HG03439 (cell line): ENCODE data around the gene FMC1.
"Not testable (repeated sequence)": the region's sequence is repeated elsewhere in the genome, so short reads cannot be mapped to it uniquely, and the experiment has no call there.

ENCODE experiments used
- ATAC-seq: cut with Tn5 transposase; IDR thresholded peaks from one replicate; pipeline ENCODE4 v1.9.1; 2021; ENCODE audit warnings: mild to moderate bottlenecking, moderate library complexity; ENCODE audit not compliant: unreplicated experiment

FMC1 gene

DNA sequence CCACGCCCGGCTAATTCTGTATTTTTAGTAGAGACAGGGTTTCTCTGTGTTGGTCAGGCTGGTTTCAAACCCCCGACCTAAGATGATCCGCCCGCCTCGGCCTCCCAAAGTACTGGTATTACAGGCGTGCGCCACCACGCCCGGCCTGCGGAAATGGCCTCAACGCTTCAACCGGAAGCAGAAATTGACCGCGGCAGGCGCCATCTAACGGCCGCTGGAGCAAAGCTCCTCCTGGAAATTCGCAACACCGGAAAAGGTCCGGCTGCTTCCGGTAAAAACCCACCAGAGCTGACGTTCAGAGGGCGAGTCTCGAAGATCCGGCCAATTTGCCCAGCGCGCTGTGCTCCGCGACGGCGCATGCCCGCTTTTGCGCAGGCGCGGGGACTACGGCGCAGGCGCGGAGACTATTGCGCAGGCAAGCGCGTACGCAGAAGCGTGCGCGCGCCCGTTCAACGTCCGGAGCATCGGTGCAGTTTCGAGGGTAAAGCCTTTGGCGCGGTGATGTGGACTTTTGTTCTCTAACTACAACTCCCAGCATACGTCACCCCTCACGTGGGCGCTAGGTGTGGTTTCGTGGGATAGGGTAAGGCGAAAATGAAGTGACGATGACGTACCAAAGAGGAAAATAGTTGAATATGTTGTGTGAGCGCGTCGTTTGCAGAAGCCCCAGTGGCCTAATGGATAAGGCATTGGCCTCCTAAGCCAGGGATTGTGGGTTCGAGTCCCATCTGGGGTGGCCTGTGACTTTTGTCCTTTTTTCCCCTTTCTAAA, 915 bp upstream of the FMC1 start:
- ATAC-seq = peak; percentile 89

DNA sequence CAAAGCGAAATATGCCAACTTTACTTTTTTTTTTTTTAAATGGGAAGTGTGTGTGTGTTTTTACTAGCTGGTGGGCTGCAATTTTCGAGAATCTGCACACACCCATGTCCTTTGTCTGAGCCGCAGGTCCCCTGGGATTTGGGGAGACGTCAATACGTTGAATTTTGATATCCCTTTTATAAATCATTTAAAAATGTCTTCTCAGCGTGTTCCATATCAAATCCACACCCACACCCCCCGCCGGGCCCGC, 404 bp upstream of the FMC1 start:
- no peak for ATAC-seq

DNA sequence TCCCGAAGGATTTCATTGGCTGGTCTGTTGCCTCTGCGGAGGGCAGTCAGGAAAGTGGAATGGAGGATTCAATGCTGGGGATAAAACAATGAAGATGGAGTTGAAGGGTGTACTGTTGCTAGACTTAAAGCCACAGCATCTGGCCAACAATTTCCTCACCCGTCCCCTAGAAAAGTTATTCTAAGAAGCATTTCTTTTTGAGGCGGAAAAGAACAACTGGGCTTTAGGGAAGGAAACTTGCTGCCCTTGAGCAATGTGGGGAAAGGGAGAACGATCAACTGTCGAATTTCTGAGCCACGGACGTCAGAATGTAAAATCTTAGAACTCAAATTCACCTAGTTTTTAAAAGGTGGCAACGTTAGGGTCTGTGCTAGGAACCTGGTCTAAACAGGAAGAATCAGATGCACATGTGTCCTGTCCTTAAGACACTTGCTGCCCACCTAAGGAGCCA, 664 bp downstream of the FMC1 start:
- no peak for ATAC-seq

DNA sequence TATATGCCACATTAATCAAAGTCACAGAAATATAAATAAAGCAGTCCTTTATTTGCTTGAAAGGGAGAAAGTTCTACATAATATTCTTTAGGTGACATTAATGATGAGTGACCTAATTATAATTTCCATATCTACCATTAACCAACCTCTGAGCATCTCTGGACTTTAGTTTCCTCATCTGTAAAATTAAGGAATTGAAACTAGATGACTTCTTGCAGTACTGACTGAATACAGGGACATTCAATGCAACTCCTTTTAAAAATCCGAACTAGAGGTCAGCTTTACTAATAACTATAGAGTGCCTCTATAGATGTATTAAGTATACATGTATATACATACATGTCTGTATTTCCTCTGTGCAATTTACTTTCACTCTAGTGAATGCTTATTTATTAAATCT, 3.9 kb downstream of the FMC1 start:
- ATAC-seq = no peak

DNA sequence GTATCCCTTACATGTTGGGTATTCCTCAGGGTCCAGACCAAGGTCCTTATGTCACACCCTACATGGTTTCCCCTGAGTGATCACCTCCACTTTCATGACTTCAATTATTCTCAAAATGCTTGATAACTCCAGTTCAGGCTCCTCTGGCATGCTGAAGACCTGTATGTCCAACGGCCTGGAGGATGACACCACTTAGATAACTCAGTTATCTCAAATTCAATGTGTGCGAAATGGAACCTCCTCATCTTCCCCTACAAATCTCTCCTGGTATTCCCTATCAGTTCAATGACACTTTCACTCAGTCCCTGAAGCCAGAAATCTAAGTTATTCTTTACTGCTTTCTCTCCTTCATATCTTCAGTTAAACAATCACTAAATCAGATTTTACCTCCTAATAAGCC, 9.9 kb downstream of the FMC1 start:
- ATAC-seq = no peak

DNA sequence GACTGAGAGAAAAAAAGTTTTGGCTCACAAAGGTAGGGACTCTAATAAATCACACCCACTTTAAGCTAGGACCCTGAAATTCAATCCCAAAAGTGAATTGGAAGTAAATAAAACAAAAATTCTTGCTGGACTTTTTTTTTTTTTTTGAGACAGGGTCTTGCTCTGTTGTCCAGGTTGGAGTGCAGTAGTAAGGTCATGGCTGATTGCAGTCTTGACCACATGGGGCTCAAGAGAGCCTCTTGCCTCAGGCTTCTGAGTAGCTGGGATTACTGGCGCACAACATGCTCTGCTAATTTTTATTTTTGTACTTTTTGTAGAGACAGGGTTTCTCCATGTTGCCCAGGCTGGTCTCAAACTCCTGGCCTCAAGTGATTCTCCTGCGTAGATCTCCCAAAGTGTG, 13.6 kb downstream of the FMC1 start:
- no peak for ATAC-seq

DNA sequence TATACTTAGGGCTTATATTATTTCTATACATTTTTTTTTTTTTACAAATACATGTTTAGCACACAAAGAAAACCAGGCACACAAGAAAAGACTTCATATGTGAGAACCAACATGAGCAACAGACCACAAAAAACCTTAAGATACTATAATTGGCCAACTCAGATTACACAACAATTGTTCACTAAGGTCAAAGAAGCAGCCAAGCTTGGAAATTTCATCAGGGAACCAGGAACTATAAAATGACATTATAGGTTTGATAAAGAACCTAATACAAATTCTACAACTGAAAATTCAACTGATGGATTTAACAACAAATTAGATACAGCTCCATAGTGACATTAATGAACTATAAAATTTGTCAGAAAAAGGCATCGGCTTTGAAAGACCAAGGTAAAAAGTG, 14.2 kb downstream of the FMC1 start:
- ATAC-seq = no peak

DNA sequence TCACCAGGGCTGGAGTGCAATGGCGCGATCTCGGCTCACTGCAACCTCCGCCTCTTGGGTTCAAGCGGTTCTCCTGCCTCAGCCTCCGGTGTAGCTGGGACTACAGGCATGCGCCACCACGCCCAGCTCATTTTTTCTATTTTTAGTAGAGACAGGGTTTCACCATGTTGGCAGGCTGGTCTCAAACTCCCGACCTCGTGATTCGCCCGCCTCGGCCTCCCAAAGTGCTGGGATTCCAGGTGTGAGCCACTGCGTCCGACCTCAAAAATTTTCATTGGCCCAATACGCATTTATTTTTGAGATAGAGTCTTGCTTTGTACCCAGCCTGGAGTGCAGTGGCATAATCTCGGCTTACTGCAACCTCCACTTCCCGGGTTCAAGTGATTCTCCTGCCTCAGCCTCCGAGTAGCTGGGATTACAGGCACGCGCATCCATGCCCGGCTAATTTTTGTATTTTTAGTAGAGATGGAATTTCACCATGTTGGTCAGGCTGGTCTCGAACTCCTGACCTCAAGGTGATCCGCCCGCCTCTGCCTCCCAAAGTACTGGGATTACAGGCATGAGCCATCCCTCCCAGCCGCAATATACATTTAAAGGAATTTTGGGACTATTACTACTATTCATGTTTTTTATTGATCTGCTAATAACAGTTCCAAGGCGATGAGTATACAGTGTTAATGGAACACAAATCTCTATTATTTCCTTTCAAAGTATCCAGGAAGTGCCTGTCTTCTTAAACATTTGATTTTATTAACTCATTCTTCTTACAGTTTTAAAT, 16.8 kb downstream of the FMC1 start:
- not testable (repeated sequence) for ATAC-seq

DNA sequence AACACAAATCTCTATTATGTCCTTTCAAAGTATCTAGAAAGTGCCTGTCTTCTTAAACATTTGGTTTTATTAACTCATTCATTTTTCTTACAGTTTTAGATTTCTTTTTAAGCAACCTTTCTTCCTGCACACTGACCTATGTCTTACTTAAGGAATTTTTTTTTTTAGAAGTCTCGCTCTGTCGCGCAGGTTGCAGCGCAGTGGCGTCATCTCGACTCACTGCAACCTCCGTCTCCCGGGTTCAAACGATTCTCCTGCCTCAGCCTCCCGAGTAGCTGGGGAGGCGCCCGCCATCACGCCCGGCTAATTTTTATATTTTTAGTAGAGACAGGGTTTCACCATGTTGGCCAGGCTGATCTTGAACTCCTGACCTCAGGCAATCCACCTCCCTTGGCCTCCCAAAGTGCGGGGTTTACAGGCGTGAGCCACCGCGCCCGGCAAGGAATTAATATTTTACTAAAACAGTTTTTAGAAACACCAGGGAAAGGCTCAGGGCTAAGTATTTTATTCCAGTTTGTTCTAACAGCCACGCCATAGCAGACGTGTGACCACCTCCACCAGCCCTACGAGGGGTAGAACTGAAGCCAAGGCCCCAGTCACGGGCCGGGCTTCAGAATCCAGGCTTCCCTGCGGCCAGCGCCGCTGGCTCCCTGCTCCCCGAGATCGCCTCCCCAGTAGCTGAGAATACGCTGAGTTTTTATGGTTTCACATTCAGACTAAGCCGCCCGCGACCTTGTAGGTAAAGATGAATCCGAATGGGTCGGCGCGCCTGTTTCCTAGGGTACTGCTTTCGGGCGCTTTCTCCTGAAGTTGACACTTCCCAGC, 17.6 kb downstream of the FMC1 start:
- no peak for ATAC-seq

DNA sequence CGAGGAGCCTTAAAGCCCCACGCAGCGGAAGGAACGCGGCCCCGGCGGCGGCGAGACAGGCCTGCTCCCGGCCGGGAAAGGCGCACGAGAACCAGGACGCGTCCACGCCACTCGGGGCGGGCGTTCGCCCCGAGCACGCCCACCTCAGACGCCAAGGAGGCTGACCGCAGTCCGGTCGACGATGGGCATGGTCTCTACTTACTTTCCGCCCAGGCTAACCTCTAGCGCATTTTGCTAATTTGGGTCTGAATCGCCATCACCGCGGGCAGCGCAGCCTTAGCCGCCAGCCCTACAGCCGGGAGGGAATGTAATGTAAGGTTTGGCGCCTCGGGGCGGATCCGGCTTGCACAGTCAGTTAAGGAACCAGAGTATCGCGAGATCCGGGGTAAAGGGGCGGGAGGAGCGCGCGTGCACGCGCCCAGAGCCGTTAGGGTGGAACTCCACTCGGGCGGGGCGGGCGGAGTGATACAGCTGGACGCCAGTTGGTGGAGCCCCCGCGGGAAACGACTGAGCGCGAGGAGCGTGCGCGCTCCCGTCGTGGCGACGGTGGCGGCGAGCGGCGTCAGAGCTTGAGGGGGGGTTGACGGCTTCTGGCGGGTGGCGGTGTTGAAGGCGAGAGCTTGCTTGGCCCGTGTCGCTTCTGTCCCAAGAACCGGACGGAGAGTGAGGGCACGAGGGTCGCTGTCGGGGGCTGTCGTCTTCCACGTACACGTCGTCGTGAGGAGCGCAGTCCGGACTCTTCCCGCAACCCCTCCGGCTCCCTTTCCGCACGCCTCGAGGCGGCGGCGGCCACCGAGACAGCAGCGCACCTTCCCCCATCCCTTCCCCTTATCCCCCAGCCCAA, 18.5 kb downstream of the FMC1 start, which contains the start of gene LUC7L2:
Gene LUC7L2 (plus strand): TSS at position 529 of the 844 bp plus-strand sequence. CDS start 368 bp downstream, outside the sequence.
- ATAC-seq = peak; percentile 73

DNA sequence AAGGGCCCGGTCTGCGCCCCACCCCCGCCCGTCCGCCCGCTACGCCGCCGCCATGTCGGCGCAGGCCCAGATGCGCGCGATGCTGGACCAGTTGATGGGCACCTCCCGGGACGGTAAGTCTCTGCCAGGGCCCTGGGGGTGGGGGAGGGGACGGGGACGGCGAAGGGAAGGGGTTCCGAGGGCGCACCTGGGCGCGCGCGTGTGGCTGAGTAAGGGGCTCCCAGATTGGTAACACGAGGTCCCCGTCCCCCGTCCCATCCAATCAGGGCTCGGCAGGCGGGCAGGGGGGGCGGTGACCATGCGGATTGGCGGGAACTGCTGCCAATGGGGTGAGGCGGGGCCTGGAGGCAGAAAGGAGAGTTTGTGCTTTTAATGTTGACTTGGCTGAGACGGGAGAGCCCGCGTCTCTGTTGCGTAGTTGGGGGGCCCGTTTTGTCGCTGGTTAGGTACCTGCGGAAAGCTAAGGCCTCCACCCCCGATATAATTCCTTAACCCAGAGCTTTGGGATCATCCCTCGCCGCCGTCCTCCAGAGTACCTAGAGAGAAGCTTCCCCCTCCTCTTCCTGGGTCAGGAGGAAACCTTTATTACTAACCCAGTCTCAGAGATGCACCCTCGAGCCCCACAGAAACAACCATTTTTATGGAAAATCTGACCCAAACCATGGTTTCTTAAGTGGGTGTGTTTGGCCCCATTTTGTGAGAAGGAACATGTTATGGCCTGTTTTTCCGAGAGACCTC, 19.2 kb downstream of the FMC1 start:
- ATAC-seq = peak; percentile 61

DNA sequence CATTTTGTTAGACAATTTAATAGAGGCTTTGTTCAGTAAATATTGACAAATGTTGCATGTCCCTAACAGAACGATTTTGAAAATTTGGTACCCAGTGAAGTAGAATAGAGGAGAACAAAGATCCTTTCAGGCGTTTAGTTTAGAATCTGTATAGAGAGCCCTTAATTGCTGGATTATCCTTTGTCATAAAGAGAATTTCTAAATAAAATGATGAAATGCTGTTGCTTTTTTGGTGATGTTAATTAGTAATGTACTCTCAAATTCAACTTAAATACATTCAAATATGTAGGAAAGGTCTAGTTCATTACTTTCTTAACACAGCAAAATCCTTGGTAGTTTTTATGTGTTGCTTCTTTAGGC, 19.8 kb downstream of the FMC1 start:
- no peak for ATAC-seq

DNA sequence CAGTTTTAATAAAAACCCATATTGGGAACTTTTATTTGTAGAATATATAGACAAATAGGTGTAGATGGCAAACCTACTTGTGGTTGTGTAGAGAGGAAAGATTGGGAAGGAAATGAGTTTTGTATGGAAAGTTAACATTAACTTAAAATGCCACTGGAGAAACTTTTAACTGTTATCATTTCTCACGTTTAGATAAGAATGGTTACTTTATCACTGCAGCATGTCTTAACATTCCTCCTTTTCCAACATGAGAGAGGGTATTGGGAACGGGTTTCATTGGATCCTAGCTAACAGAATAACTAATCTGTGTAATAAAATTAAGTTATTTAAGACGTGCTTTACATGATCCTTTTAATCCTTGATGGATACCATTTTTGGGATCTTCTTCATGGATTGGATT, 20.4 kb downstream of the FMC1 start:
- no peak for ATAC-seq

DNA sequence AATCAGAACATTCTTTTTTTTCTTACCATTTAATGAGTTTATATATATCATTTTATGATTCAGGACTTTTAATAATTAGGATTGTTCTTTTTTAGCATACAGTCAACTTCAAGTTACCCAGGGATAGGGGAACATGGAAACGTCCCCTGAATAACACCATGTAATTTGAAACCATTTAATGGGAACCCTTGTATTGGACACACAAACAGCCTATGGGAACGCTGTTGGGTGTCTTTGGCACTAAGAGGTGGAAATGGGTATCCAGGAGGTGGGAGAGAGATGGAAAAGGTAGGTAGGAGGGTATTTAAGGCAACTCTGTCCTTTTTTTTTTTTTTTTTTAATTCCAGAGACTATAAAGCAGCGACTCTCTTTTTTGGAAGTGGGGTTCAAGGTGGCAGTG, 21.2 kb downstream of the FMC1 start:
- ATAC-seq = no peak

DNA sequence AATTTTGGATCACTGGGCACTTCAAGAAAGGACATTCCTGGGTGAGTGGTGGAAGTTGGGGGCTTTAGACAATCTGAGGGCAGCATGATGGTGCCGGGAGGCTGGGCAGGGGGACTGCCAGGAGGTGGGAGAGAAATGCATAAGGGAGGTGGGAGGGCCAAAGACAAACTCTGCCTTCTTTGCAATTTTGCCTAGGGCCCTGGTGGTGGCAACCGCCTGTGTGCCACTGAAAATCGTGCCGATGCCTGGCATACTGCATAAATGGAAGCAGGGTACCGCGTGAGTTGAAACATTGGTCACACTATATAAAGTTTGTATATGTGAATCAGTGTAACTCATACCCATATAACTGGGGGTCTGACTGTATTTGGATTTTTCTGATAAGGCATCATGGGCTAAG, 21.8 kb downstream of the FMC1 start:
- ATAC-seq = no peak

DNA sequence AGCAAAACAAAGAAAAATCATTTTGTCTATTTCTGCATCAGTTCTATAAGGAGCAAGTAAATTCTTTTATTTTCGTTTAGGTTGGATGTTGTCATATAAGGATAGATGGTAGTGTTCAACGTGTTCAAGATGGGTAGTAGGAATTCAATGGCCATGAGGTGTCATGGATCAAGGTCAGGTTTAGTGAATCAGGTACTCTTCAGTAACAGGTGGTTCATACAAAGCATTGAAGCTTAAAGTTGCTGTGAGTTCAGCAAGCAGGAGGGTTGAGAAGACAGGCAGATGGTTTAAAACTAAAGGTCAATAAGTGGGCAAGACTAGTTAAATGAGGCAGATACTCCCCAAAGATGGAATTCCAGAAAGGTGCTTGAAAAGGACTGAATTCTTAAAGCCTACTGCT, 24.2 kb downstream of the FMC1 start:
- no peak for ATAC-seq

DNA sequence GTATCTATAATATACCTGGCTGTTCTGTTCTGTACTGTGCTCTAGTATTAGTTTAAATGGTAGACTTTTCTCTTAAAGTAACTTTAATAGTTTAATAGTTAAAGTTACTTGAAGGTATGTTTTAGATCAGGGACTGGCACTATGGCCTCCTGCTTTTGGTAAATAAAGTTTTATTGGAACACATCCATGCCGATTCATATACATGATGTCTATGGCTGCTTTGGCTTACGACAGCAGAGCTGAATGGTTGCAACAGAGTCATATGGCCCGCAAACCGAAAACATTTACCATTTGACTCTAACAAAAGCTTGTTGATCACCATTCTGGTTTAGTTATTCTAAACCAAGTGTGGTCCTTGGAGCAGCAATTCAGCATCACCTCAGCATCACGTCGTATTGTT, 25.3 kb downstream of the FMC1 start:
- ATAC-seq = no peak

DNA sequence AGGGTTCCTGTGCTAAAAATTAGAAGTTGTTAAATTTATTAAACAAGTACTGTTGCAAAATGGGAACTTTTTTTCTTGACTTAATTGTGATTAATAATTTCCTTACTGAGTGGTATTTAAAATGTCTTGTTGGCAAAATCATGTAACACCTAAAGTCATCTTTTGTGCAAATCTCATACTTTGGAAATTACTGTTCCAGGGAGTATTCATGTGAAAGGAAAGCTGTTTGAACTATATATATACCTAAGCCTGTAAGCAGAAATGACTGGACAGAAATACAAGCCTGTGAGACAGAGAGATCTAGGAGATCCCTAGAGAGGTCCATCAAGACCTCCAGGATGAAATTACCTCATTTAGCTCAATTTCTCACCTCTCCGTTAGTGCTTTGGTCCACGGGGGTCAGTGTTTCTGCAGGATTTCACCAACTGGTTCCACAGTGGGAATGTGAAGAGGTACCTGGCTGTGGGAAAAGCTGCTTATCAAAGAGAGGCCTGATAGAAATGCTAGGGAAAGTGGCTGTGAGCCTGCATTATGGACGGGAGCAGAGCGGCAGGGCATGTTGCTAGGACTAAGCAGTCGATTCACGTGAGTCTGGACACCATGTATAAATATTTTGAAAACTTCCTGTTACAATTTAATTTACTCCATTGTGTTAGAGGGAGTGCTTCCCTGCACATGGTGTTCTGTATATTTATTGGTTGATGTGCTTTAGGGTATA, 26.5 kb downstream of the FMC1 start:
- ATAC-seq = no peak

DNA sequence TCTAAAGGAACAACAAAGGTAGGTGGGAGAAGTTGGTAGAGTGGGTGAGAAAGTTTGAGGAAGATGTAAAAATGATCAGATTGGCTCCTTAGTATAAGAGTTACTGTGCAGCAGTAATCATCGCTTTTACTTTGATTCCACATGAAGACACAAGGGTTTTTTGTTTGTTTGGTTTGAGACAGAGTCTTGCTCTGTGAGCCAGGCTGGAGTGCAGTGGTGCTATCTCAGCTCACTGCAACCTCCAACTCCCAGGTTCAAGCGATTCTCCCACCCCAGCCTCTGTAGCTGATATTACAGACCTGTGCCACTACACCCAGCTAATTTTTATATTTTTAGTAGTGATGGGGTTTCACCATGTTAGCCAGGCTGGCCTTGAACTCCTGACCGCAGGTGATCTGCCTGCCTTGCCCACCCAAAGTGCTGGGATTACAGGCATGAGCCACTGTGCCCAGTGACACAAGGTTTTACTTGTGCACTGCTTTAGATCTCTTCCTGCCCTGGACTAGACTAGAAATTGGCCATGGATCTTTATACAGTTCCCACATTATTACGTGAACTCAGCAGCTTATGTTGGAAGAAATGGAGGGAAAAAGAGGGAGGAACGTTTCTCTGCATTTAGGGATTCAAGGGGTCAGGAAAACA, 29.3 kb downstream of the FMC1 start:
- ATAC-seq = no peak
